Iris pigment epithelial cell (primary cell): Measurements from ENCODE around the gene ARSG.

Source experiments
- DNase-seq: peaks from one replicate; pipeline ENCODE4 v3.0.0-alpha.2; 2011; ENCODE audit warnings: low read depth

Gene ARSG

GRCh38 chr17:68431045-68431608 lies 139.8 kb downstream of the ARSG start:
- no peak for DNase-seq

GRCh38 chr17:68431661-68432071 lies 140.4 kb downstream of the ARSG start:
- peak; percentile 67 for DNase-seq

GRCh38 chr17:68432086-68432864 lies 141.0 kb downstream of the ARSG start:
- DNase-seq: no peak

- DNase-seq: no peak
These were observed 141.9 kb downstream of the ARSG start for GRCh38 chr17:68433211-68433610.

GRCh38 chr17:68433911-68434508 lies 142.7 kb downstream of the ARSG start:
- DNase-seq: no peak

GRCh38 chr17:68435361-68435760 lies 144.1 kb downstream of the ARSG start:
- no peak for DNase-seq

- peak; percentile 78 for DNase-seq
These were observed 144.9 kb downstream of the ARSG start for GRCh38 chr17:68435876-68436842.

GRCh38 chr17:68437979-68438822 lies 146.9 kb downstream of the ARSG start:
- DNase-seq: peak; percentile 55

- DNase-seq: no peak
These were observed 148.5 kb downstream of the ARSG start for GRCh38 chr17:68439656-68440290.

GRCh38 chr17:68440526-68440925 lies 149.2 kb downstream of the ARSG start:
- peak; percentile 28 for DNase-seq

GRCh38 chr17:68441070-68441770 lies 149.9 kb downstream of the ARSG start:
- DNase-seq: peak; percentile 66

GRCh38 chr17:68443972-68444464 lies 152.7 kb downstream of the ARSG start:
- no peak for DNase-seq

- DNase-seq: no peak
These were observed 154.4 kb downstream of the ARSG start for GRCh38 chr17:68445671-68446070.

GRCh38 chr17:68446626-68447041 lies 155.3 kb downstream of the ARSG start:
- no peak for DNase-seq

GRCh38 chr17:68449021-68449739 lies 157.9 kb downstream of the ARSG start:
- DNase-seq: no peak

- no peak for DNase-seq
These were observed 159.1 kb downstream of the ARSG start for GRCh38 chr17:68450391-68450790.

- no peak for DNase-seq
These were observed 159.5 kb downstream of the ARSG start for GRCh38 chr17:68450801-68451200.

GRCh38 chr17:68451670-68452354 lies 160.5 kb downstream of the ARSG start:
- no peak for DNase-seq
